ENCODE measurements around the gene UBQLN2.
A peak's percentile ranks its signal among the peaks of the same experiment; 100 is the strongest.
"Not testable (repeated sequence)": the region's sequence is repeated elsewhere in the genome, so short reads cannot be mapped to it uniquely, and the experiment has no call there.

Gene UBQLN2

DNA sequence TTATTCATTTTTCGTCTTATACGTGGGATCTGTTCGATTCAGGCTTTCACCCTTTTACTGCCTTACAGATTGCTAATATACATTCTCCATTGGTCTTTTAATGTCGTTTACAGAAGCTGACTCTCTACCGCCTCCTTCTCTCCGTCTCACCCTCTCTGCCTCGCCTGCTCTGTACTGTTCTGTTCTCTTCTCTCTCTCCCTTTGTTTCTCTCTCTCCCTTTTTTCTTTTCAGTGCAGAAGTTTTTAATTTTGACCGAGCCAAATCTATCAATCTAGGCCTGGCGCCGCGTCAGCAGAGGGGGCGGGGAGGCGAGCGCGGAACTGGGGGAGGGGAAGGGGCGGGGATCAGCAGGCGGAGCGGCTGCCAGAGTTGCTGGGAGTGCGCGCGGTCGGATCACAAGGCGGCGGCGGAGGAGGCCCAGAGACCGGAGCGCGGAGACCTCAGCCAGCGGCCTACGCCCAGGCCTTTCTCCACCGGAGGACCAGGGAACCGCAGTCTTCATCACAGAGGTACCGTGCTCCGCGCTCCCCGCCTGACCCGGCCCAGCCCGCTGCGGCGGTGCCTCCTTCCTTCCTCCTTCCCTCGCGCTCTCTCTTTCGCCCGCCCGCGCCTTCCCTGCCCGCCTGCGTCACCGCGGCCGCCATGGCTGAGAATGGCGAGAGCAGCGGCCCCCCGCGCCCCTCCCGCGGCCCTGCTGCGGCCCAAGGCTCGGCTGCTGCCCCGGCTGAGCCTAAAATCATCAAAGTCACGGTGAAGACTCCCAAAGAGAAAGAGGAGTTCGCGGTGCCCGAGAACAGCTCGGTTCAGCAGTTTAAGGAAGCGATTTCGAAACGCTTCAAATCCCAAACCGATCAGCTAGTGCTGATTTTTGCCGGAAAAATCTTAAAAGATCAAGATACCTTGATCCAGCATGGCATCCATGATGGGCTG, at the start of gene UBQLN2:
Gene UBQLN2 (plus strand): TSS at position 397 of the 931 bp plus-strand sequence. CDS start 247 bp downstream, at position 644.
- DNase-seq: peak in 50 of 51 donors; percentile 9 to 80 (median 64)

DNA sequence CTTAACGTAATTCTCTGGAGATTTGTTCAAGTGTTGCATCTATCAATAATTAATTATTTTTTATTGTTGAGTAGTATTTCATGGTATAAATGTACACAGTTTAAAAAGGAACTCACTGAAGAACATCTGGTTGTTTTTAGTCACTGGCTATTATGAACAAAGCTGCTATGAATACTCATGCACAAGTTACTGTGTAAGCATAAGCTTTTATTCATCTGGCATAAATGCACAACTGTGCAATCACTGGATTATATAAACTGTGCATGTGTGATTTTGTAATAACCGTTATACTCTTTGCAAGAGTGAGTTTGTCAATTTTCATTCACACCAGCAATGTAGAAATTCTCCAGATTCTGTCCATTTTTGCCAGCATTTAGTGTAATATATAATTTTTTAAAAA, 43.8 kb upstream of the UBQLN2 start:
- DNase-seq: no peak

DNA sequence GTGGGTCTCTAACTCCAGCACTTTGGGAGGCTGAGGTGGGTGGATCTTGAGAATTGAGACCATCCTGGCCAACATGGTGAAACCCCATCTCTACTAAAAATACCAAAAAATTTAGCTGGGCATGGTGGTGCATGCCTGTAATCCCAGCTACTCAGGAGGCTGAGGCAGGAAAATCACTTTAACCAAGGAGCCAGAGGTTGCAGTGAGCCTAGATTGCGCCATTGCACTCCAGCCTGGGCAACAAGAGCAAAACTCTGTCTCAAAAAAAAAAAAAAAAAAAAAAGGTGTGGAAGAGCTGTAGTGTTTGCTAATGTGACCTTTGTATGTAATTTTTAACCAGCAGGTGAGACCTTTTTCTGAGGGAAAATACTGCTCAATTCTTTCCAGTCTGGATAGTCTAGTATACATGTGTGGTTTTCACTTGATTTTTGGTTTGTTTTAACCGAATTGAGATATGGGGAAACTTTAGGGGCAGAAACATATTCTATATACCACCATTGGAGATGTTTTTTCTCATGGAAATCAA, 33.9 kb upstream of the UBQLN2 start:
- DNase-seq: not testable (repeated sequence)

DNA sequence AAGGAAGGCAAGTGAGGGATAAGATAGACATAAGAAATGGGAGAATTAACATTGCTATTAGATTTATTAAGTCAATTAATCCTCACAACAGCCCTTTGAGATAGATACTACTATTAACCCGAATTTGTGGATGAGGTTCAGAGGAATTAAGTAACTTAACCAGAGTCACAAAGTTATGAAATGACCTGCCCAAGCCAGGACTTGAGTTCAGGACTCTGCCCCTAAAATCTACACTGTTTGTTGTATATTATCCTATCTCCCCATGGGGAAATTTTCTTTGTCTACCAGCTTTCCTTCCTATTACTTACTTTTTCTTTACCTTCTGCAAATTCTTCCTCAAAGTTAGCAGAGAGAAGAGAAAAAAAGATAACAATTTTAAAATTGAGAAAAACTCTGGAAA, 33.4 kb upstream of the UBQLN2 start:
- no peak for DNase-seq

DNA sequence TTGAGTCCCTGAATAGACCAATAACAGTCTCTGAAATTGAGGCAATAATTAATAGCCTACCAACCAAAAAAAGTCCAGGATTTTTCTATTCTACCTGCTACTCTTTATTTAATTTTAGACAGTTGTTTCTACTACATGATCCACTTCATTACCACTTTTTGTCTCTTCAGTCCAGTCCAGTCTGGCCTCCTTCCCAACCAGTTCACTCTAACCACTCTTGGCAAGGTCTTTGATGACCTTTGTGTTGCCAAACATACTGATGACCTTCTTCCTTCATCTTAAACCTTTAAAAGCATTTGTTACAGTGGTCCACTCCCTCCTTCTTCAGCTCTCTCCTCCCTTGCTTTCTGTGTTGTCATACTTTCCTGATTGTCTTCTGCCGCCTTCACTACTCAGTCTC, 12.8 kb upstream of the UBQLN2 start:
- DNase-seq: no peak

DNA sequence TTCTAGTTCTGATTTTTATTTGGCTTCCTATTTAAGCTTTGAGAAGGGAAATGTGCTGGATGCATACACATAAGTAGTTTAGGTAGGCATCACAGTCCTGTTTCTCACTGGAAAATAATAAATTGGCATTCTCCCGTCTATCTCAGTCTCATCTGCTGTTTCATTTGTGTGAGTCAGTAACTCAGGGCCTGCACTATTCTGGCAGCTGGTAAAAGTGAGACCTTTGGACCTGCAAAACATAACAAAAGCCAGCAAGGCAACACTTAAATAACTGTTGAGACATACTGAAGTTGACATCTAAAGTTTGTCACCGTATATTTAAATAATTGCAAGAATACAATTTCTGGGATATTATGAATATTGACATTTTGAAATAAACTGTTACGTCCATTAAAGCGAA, 8.6 kb upstream of the UBQLN2 start:
- DNase-seq: no peak

DNA sequence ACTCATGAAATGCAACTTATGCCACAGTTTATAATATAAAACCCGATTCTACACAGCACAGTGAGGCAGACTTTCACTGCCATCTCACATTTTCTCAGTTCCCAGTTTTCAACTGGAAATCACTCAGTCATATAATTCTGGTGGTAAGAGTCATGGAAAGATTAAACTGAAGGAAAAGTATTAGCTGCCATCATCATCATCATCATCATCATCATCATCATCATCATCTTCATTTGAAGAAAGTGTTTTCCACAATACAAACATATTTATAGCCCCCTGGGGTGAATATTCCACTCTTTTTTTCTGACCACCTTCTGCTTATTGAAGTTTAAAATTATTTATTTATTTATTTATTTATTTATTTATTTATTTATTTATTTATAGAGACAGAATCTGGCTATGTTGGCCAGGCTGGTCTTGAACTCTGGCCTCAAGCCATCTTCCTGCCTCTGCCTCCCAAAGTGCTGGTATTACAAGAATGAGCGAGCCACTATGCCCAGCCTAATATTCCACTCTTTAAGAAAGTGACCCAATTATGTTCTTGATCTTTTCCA, 6.0 kb upstream of the UBQLN2 start:
- no peak for DNase-seq

DNA sequence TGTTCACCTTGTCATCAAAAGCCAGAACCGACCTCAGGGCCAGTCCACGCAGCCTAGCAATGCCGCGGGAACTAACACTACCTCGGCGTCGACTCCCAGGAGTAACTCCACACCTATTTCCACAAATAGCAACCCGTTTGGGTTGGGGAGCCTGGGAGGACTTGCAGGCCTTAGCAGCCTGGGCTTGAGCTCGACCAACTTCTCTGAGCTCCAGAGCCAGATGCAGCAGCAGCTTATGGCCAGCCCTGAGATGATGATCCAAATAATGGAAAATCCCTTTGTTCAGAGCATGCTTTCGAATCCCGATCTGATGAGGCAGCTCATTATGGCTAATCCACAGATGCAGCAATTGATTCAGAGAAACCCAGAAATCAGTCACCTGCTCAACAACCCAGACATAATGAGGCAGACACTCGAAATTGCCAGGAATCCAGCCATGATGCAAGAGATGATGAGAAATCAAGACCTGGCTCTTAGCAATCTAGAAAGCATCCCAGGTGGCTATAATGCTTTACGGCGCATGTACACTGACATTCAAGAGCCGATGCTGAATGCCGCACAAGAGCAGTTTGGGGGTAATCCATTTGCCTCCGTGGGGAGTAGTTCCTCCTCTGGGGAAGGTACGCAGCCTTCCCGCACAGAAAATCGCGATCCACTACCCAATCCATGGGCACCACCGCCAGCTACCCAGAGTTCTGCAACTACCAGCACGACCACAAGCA, 898 bp downstream of the UBQLN2 start:
- DNase-seq: peak in 21 of 51 donors; percentile 2 to 69 (median 17)

DNA sequence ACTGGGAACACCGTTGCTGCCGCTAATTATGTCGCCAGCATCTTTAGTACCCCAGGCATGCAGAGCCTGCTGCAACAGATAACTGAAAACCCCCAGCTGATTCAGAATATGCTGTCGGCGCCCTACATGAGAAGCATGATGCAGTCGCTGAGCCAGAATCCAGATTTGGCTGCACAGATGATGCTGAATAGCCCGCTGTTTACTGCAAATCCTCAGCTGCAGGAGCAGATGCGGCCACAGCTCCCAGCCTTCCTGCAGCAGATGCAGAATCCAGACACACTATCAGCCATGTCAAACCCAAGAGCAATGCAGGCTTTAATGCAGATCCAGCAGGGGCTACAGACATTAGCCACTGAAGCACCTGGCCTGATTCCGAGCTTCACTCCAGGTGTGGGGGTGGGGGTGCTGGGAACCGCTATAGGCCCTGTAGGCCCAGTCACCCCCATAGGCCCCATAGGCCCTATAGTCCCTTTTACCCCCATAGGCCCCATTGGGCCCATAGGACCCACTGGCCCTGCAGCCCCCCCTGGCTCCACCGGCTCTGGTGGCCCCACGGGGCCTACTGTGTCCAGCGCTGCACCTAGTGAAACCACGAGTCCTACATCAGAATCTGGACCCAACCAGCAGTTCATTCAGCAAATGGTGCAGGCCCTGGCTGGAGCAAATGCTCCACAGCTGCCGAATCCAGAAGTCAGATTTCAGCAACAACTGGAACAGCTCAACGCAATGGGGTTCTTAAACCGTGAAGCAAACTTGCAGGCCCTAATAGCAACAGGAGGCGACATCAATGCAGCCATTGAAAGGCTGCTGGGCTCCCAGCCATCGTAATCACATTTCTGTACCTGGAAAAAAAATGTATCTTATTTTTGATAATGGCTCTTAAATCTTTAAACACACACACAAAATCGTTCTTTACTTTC, 1.8 kb downstream of the UBQLN2 start:
- peak in 23 of 51 donors; percentile 0 to 56 (median 16) for DNase-seq

DNA sequence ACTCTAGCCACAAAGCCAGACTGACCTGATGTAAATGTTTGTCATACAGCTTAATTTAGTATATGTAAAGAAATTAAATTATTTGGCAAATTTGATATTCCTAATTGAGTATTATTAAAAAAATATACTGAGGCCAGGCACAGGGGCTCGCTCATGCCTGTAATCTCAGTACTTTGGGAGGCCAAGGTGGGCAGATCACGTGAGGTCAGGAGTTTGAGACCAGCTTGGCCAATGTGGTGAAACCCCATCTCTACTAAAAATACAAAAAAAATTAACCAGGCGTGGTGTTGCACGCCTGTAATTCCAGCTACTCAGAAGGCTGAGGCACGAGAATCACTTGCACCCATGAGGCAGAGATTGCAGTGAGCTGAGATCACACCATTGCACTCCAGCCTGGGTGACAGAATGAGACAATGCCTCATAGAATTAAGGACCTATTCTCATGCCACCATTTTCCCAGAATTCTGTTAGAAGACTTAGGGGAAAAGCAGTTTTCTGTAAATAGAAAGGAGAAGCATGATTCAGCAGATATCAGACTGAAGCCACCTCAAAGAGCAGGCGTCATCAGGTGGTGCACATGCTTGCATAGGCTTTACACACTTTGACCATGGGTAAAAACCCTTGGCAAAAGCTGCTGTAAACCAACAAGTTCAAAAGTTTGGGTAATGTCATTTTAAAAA, 6.1 kb downstream of the UBQLN2 start:
- peak in 4 of 51 donors; percentile 0 to 10 (median 0) for DNase-seq

DNA sequence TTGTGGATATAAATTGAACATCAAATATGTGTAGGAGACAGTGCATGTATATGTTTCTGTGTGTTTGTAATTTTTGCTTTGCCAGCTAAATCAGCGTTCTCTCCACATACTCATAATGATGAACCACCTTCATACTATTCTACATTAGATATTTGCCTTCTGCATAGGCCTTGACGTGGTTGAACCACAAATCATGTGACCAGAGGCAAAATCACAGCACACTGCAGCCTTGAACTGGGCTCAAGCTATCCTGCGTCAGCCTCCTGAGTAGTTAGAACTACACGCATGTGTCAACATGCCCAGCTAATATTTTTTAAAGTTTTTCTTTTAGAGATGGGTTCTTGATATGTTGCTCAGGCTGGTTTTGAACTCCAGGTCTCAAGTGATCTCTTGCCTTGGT, 9.5 kb downstream of the UBQLN2 start:
- no peak for DNase-seq

DNA sequence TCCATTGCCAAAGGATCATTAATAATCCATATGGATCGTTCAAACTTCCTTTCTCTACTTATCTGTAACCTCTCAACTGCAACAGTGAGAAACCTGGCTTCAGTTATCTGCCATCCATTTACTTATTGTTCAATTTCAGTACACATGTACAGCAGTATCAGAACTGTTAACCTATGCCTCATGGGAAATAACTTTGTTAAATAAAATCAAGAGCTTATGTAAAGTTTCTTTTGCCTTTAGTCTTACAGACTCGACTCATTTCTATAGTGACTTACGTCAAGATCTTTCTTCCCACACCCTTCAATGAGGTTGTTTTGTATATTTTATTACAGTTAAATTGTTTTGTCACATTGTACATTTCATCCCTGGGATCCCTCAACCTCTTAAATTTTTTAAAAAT, 11.4 kb downstream of the UBQLN2 start:
- DNase-seq: no peak

DNA sequence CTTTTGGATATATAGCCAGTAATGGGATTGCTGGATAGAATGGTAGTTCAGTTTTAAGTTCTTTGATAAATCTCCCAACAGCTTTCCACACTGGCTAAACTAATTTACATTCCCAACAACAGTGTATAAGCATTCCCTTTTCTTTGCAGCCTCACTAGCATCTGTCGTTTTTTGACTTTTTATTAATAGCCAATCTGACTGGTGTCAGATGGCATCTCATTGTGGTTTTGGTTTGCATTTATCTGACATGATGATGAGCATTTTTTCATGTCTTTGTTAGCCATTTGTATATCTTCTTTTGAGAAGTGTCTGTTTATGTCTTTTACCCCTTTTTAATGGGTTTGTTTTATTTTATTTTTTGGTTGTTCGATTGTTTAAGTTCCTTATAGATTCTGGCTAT, 13.3 kb downstream of the UBQLN2 start:
- DNase-seq: no peak

DNA sequence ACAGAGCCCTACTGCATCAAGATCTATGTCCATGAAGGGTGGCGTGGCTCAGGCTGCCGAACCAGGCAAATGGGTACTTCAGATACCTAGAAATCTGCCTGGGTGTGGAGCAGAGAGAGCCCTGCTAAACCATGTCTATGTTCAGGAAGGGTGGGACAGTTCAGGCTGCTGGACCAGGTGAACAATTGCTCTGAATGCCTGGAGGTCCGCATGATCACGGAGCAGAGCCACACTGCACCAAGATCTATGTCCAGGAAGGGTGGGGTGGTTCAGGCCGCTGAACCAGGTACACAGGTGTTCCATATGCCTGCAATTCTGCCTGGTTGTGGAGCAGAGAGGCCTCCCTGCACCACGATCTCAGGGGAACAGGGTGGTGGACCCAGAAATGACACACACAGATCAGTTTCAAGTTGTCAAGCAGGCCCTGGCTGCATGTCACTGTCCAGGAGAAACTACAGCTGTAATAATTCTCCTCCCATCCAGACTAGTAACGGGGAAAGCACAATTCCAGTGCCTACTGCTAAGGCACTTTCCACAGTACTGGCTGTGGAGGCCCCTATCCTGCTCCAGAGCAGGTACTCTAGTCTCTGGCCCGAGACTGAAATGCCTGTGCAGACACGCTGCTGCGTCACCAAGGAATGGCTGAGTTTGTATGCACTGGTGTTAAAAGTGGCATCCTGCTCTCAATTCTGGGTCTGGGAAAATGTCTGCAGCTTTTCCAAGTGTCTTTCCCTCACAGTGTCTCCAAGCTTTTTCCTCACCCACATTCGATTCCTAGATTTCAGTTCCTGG, 25.2 kb downstream of the UBQLN2 start:
- DNase-seq: no peak

DNA sequence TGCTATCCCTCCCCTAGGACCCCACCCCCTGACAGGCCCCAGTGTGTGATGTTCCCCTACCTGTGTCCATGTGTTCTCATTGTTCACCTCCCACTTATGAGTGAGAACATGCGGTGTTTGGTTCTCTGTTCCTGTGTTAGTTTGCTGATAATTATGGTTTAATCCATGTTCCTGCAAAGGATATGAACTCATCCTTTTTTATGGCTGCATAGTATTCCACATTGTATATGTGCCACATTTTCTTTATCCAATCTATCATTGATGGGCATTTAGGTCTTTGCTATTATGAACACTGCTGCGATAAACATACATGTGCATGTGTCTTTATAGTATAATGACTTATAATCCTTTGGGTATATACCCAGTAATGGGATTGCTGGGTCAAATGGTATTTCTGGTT, 28.4 kb downstream of the UBQLN2 start:
- DNase-seq: not testable (repeated sequence)

DNA sequence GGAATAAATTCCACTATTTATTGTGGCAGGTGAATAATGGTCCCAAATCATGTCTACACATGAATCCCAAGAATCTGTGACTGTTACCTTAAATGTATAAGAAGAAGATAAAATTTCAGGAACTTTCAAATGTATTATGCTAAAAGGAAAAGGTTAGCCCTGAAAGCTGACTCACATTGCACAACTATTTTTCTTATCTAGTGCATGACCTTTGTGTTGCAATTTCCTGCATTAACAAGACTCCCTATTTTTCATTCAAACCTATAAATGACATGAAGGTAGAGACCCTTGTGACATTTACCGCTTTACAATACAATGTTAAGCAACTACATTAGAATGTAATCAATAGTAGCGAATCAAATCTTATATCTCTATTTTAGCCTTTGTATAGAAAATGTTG, 36.7 kb downstream of the UBQLN2 start:
- DNase-seq: no peak

DNA sequence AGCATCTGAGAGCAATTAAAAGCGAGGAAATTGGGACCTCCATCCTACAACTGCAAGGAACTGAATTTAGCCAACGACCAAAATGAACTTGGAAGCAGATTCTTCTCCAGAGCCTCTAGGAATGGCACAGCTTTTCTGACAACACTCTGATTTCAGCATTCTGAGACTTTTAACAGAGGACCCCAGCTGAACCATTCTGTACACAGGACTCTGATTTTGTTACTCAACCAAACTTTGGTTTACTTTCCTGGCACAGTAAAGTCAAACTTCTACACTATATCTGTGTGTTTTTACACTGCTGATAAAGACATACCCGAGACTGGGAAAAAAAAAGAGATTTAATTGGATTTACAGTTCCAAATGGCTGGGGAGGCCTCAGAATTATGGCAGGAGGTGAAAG, 37.6 kb downstream of the UBQLN2 start:
- no peak for DNase-seq

DNA sequence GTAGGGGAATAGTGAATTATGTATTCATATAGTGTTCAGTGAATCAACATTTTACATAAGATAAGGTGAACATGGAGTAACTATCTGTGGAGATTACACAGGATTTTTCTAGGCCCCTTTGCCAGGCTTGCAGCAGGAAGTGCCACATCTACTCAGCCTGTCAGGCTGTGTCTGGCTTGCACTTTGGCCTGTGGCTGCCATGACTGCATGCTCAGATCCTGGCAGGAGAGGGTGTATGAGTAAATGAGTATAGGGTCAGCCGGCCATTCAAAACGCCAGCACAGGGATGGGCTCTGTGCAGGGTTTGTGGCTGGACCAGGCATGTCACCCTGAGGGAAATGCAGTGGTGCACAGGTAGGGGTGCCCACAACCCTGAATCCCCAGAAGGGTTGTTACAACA, 51.9 kb downstream of the UBQLN2 start:
- no peak for DNase-seq

Measured in hypothalamus (tissue), 51 donors.